ENCODE results near the gene GAB2.

The GAB2 gene

DNA sequence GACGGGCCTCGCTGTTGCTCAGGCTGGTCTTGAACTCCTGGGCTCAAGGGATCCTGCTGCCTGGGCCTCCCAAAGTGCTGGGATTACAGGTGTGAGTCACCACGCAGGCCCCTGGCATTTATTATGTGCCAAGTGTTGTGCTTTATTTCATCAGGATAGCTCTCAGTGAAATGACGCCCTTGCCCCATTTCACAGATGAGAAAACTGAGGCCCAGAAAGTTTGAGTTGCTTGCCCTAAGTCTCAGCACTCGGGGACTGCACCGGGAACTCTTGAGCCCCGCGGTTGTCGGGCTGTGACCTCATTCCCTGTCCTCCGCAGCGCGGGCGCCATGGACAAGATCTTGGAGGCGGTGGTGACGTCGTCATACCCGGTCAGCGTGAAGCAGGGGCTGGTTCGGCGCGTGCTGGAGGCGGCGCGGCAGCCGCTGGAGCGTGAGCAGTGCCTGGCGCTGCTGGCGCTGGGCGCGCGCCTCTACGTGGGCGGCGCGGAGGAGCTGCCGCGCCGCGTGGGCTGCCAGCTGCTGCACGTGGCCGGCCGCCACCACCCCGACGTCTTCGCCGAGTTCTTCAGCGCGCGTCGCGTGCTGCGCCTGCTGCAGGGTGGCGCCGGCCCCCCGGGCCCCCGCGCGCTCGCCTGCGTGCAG, 221.6 kb downstream of the GAB2 start:
- TF ChIP-seq, protein P1, sequence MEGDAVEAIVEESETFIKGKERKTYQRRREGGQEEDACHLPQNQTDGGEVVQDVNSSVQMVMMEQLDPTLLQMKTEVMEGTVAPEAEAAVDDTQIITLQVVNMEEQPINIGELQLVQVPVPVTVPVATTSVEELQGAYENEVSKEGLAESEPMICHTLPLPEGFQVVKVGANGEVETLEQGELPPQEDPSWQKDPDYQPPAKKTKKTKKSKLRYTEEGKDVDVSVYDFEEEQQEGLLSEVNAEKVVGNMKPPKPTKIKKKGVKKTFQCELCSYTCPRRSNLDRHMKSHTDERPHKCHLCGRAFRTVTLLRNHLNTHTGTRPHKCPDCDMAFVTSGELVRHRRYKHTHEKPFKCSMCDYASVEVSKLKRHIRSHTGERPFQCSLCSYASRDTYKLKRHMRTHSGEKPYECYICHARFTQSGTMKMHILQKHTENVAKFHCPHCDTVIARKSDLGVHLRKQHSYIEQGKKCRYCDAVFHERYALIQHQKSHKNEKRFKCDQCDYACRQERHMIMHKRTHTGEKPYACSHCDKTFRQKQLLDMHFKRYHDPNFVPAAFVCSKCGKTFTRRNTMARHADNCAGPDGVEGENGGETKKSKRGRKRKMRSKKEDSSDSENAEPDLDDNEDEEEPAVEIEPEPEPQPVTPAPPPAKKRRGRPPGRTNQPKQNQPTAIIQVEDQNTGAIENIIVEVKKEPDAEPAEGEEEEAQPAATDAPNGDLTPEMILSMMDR (IDR thresholded peaks at IDR 0.05; ENCODE audit: low read depth, low read length): no peak
- DNase-seq (ENCODE audit: extremely low read depth, low read depth): no peak

DNA sequence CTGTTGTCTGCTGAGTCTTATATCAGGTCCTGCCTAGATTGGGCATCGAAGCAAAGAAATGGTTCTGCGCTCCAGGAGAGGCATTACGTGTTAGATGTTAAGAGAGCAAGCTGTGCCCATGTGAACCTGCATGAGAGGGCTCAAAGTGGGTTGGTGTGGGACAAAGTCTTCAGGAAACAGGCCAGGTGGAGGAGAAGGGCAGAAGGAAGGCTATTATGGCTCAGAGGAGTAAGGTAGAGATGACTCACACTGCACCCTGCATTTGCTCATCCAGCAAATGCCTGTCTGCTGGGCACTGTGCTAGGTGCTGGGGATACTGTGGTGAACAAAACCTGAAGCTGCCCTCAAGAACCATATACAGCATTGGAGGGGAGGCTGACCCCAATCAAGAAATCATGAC, 223.1 kb downstream of the GAB2 start:
- TF ChIP-seq, protein P1 (IDR thresholded peaks at IDR 0.05; ENCODE audit: low read depth, low read length): no peak
- no peak for DNase-seq (ENCODE audit: extremely low read depth, low read depth)

DNA sequence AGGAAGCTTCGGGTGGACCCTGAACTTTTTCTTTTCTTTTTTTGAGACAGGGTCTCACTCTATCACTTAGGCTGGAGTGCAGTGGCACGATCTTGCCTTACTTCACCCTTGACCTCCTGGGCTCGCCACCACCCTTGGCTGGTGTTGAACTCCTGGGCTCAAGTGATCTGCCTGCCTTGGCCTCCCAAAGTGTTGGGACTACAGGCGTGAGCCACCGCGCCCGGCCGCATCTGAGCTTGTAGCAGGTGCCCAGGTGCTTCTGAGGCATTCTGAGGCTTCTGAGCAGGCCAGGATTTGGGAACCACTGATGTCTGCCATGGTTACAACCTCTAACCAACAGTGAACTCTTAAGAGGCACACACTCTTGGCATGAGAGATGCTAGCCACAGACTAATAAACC, 223.8 kb downstream of the GAB2 start:
- TF ChIP-seq, protein P1 (IDR thresholded peaks at IDR 0.05; ENCODE audit: low read depth, low read length): no peak
- DNase-seq (ENCODE audit: extremely low read depth, low read depth): no peak

DNA sequence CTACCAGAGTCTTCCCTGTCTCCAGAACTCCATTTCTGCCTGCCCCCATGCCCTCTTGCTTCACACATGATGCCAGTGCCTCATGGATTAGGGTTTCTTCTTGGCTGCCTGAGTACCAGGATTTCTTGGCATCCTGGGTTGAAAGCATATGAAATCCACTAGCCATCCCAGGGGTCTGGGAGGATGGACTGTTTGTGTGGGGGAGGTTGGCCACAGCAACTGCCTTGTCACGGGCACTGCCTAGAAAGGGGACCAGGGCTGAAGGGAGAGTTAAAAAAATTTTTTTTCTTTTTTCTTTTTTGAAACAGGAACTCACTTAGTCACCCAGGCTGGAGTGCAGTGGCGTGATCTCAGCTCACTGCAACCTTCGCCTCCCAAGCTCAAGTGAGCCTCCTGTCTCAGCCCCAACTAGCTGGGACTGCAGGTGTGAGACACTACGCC, 224.7 kb downstream of the GAB2 start:
- TF ChIP-seq, protein P1 (IDR thresholded peaks at IDR 0.05; ENCODE audit: low read depth, low read length): no peak
- no peak for DNase-seq (ENCODE audit: extremely low read depth, low read depth)

DNA sequence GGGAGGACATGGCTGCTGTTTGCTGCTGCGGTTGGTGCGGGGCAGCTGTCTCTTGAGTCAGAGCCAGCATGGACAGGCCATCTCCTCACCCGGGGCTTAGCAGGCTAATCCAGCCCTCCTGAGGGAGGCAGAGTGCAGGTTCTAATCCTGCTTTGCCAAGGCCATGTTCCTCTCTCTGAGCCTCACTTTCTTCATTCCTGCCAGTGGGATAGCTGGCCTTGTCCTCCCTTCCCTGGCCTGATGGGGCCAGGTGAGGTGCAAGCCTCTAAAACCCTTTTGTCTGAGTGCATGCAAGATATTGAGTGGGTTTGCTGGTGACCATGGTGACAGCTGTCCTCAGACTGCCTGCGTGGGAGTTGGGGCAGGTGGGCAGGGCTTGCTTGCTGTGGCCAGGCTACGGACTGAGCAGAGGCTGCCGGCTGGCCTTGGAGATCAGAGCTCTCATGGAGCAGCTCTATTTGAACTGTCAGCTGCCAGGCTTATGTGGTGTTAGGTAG, 225.3 kb downstream of the GAB2 start:
- DNase-seq (ENCODE audit: extremely low read depth, low read depth): no peak
- TF ChIP-seq, protein P1 (IDR thresholded peaks at IDR 0.05; ENCODE audit: low read depth, low read length): no peak

DNA sequence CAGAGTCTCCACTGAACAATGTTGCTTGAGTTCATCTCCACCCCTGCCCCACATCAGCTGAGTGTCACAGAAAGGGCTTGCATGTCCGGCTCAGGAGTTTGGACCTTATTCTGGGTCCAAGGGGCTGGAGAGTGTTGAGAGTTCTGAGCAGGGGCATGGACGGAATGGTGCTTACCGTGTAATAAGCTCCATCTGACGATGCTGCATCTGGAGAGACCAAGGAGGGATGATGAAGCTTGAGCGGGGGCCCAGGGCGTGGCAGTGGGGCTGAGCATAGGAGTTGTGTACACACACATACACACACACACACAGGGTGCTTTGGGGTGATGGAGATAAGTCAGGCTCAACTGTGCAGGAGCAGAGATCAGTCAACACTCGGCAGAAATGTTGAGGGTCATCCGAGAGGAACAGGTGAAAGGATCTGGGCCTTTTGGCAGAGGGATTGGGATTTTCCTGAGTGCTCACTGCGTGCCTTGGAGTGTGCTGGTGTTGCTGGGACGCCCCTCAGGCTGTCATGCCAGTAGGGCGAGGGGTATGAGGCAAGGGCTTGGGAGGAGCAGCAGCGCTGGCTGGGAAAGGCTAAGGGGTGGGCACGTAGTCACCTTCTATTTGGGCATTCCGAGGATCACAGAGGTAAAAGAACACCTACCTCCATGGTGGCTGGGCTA, 226.6 kb downstream of the GAB2 start:
- no peak for DNase-seq (ENCODE audit: extremely low read depth, low read depth)
- TF ChIP-seq, protein P1 (IDR thresholded peaks at IDR 0.05; ENCODE audit: low read depth, low read length): no peak

DNA sequence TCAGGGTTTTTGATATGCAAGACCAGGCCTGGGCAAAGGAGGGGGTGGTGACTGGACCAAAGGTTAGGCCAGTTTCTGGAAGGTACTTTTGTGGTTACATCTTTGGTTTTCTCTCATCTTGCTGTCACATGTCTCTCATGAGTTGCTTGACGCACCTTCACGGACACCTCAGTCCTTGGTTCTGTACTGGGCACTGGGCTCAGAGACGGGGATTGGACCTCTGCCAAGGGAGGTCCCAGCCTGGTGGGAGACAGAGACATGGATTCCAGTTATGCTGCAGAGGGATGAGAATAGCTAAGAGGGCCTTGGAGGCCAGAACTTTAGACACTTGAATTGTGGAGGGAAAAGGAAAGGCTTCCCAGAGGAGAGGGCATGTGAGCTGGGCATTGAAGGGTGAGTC, 227.2 kb downstream of the GAB2 start:
- no peak for DNase-seq (ENCODE audit: extremely low read depth, low read depth)
- TF ChIP-seq, protein P1 (IDR thresholded peaks at IDR 0.05; ENCODE audit: low read depth, low read length): no peak
